ENCODE measurements around the gene SLC38A5. TPM values are rescaled to one million over a fixed set of nuclear protein-coding genes. Genes with fewer than 3 reads are reported as not detected.

The SLC38A5 gene
- total RNA-seq, 4 donors from 2014 or later, result 2.5 to 7.9 (median 7.4) TPM

GRCh38 chrX:48461830-48462229 lies 8.2 kb downstream of the SLC38A5 start:
- H3K9me3 ChIP-seq, result no peaks in the 10 kb centered on the region
- H3K4me3 ChIP-seq, result no peak overlapping the region
- no peaks in the 10 kb centered on the region for H3K36me3 ChIP-seq
- no peaks in the 10 kb centered on the region for H3K4me1 ChIP-seq
- intact Hi-C loops (cut with DNase I), result no loop called here
- 82% methylated on average over 6 of the region's 6 CpGs for WGBS
- H3K27me3 ChIP-seq, result peaks cover 0 to 12% (median 0%) of the 10 kb centered on the region in 4 donors
- TF ChIP-seq CTCF (IDR thresholded peaks at IDR 0.05) (no peak), POLR2AphosphoS5 (IDR thresholded peaks at IDR 0.05) (no peak), POLR2A (IDR thresholded peaks at IDR 0.05; ENCODE audit: low read depth) (no peak), EP300 (IDR thresholded peaks at IDR 0.05) (no peak)
- no peak overlapping the region for H3K27ac ChIP-seq (replicated peaks in 1 of 4)
- DNase-seq (ENCODE audit: extremely low spot score), result no peak

GRCh38 chrX:48460606-48461005 lies 9.5 kb downstream of the SLC38A5 start:
- H3K36me3 ChIP-seq, result no peaks in the 10 kb centered on the region
- H3K4me3 ChIP-seq, result no peak overlapping the region
- intact Hi-C loops (cut with DNase I), result no loop called here
- TF ChIP-seq CTCF (IDR thresholded peaks at IDR 0.05), result no peak
- no peak for TF ChIP-seq POLR2AphosphoS5 (IDR thresholded peaks at IDR 0.05)
- TF ChIP-seq EP300 (IDR thresholded peaks at IDR 0.05), result no peak
- no peak for TF ChIP-seq POLR2A (IDR thresholded peaks at IDR 0.05; ENCODE audit: low read depth)
- peaks cover 0 to under 1% (median 0%) of the 10 kb centered on the region in 4 donors for H3K27me3 ChIP-seq
- DNase-seq (ENCODE audit: extremely low spot score), result no peak
- 90% methylated on average over 11 of the region's 11 CpGs for WGBS
- no peaks in the 10 kb centered on the region for H3K4me1 ChIP-seq
- H3K27ac ChIP-seq (replicated peaks in 1 of 4), result no peak overlapping the region
- H3K9me3 ChIP-seq, result no peaks in the 10 kb centered on the region

GRCh38 chrX:48460031-48460430 lies 10.0 kb downstream of the SLC38A5 start:
- Histone ChIP-seq H3K36me3 (no peaks in the 10 kb centered on the region), H3K27ac (replicated peaks in 1 of 4) (no peak overlapping the region), H3K27me3 (no peaks in the 10 kb centered on the region), H3K4me1 (no peaks in the 10 kb centered on the region), H3K9me3 (no peaks in the 10 kb centered on the region), H3K4me3 (no peak overlapping the region)
- 83% methylated on average over 3 of the region's 3 CpGs for WGBS
- no peak for TF ChIP-seq POLR2AphosphoS5 (IDR thresholded peaks at IDR 0.05)
- no peak for TF ChIP-seq EP300 (IDR thresholded peaks at IDR 0.05)
- TF ChIP-seq POLR2A (IDR thresholded peaks at IDR 0.05; ENCODE audit: low read depth), result no peak
- TF ChIP-seq CTCF (IDR thresholded peaks at IDR 0.05), result no peak
- DNase-seq (ENCODE audit: extremely low spot score), result no peak
- intact Hi-C loops (cut with DNase I), result no loop called here

DNA sequence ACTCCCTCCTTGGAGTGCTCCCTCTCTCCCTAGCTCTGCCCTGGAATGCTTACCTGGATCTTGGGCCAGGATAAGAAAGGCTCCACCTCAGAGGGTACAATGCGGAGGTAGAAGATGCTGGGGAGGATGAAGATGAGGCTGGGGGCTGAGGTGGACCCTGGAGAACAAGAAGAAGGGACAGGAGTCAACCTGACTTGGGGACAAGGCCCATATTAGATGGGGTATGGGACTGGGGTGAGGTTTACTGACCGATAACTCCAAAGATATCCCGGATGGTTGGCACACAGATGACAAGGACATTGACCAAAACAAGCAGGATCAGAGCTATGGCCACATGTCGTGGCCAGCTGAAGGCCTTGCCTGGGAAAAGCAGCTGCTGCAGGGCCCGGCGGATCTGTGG lies 10.6 kb downstream of the SLC38A5 start:
- no peak for DNase-seq (ENCODE audit: extremely low spot score)
- Histone ChIP-seq H3K9me3 (no peaks in the 10 kb centered on the region), H3K4me1 (no peaks in the 10 kb centered on the region), H3K27ac (replicated peaks in 1 of 4) (no peak overlapping the region), H3K4me3 (no peak overlapping the region), H3K27me3 (no peaks in the 10 kb centered on the region), H3K36me3 (no peaks in the 10 kb centered on the region)
- 82% methylated on average over 3 of the region's 6 CpGs for WGBS
- TF ChIP-seq POLR2AphosphoS5 (IDR thresholded peaks at IDR 0.05), result no peak
- no peak for TF ChIP-seq POLR2A (IDR thresholded peaks at IDR 0.05; ENCODE audit: low read depth)
- no peak for TF ChIP-seq EP300 (IDR thresholded peaks at IDR 0.05)
- intact Hi-C loops (cut with DNase I), result no loop called here

DNA sequence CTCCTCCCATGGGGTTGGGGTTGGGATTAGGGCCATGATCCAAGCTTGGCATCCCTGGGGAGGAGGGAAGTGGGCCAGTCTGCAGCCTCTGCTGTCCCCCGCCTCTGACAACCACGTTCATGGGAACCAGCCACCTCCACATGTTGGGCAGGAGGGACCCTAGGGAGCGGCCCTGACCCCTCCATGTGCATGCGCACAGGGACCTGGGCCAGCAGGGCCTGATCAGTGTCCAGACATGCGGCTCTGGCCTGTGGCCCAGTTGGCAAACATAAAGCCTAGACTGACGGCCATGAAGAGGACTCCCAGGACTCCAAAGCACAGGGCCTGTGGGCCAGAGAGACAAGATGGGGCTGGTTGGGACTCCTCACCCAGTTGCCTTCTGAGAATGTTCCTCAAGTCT lies 11.3 kb downstream of the SLC38A5 start:
- intact Hi-C loops (cut with DNase I), result no loop called here
- WGBS, result 46% methylated on average over 2 of the region's 6 CpGs

More for the DNA sequence above, 11.3 kb downstream of the SLC38A5 start:
- Histone ChIP-seq H3K27me3 (no peaks in the 10 kb centered on the region), H3K27ac (replicated peaks in 1 of 4) (no peak overlapping the region), H3K9me3 (no peaks in the 10 kb centered on the region), H3K36me3 (no peaks in the 10 kb centered on the region), H3K4me3 (no peak overlapping the region), H3K4me1 (no peaks in the 10 kb centered on the region)
- no peak for DNase-seq (ENCODE audit: extremely low spot score)
- TF ChIP-seq POLR2AphosphoS5 (IDR thresholded peaks at IDR 0.05) (no peak), POLR2A (IDR thresholded peaks at IDR 0.05; ENCODE audit: low read depth) (no peak), CTCF (IDR thresholded peaks at IDR 0.05) (no peak)

Data from esophagus muscularis mucosa (tissue), 4 donors.